GM06990 (cell line): ENCODE measurements around the gene NUP43.
"Not testable (repeated sequence)": the region's sequence is repeated elsewhere in the genome, so short reads cannot be mapped to it uniquely, and the experiment has no call there.

Source experiments
- DNase-seq: peaks from one replicate; pipeline ENCODE4 v3.0.0-alpha.2; 2011; ENCODE audit not compliant: insufficient read length; ENCODE audit errors: extremely low read depth
- H3K27me3 ChIP-seq: replicated peaks from 2 replicates; pipeline ENCODE4 v1.6.0; 2011; ENCODE audit warnings: low read length; ENCODE audit not compliant: control insufficient read depth, insufficient read depth
- H3K36me3 ChIP-seq: 2 replicates; pipeline ENCODE4 v1.5.1; 2011; ENCODE audit warnings: low read length; ENCODE audit not compliant: control insufficient read depth, insufficient read depth
- H3K4me3 ChIP-seq: replicated peaks from 2 replicates; pipeline ENCODE4 v1.5.1; 2011; ENCODE audit warnings: low read depth, mild to moderate bottlenecking, control low read depth, low read length
- TF ChIP-seq, protein P1 (sequence below): IDR thresholded peaks from 2 replicates; pipeline ENCODE4 v1.5.1; 2011; ENCODE audit warnings: low read length, control low read depth, mild to moderate bottlenecking, inconsistent platforms; ENCODE audit not compliant: insufficient read depth, poor library complexity, severe bottlenecking

The NUP43 gene

DNA sequence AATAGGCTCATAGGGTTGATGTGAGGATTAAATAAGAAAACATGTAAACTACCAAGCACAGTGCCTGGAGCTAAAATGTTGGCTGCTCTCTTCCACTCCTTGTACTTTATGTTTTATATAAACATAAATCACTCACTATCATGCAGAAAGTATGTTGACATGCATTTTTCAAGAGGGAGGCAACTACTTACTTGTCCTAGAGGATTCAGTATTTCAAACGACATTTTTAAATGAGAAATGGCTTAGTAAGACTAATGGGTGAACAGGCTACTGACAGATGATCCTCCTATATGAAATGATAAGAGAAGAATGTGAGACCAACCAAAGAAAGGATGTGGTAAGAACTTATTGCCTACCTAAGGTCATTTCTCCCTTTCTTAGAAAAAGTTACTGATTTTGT is 49.4 kb downstream of the NUP43 start:
- Histone ChIP-seq H3K27me3 (no peaks in the 10 kb centered on the region), H3K4me3 (no peak overlapping the region), H3K36me3 (peaks cover 3% of the 10 kb centered on the region)
- TF ChIP-seq, protein P1, sequence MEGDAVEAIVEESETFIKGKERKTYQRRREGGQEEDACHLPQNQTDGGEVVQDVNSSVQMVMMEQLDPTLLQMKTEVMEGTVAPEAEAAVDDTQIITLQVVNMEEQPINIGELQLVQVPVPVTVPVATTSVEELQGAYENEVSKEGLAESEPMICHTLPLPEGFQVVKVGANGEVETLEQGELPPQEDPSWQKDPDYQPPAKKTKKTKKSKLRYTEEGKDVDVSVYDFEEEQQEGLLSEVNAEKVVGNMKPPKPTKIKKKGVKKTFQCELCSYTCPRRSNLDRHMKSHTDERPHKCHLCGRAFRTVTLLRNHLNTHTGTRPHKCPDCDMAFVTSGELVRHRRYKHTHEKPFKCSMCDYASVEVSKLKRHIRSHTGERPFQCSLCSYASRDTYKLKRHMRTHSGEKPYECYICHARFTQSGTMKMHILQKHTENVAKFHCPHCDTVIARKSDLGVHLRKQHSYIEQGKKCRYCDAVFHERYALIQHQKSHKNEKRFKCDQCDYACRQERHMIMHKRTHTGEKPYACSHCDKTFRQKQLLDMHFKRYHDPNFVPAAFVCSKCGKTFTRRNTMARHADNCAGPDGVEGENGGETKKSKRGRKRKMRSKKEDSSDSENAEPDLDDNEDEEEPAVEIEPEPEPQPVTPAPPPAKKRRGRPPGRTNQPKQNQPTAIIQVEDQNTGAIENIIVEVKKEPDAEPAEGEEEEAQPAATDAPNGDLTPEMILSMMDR = no peak
- no peak for DNase-seq

DNA sequence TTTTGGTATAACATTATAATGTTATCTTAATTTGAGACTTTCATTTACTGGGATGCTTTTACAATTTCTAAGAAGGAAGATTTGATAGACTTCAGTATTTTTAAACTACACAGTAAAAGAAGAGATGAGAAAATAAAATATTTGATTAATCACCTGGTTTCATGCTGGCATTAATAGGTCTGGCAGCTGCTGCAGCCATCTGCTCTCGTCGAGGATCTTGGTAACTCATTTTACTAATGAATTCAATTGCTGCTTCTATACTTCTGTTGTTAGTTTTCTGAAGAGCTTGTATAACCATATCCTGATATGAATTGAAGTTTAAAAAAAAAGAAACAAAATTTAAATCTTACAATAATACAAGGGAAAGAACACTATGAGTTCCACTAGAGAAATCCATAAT is 51.4 kb downstream of the NUP43 start:
- Histone ChIP-seq H3K4me3 (no peak overlapping the region), H3K27me3 (no peaks in the 10 kb centered on the region), H3K36me3 (peaks cover 5% of the 10 kb centered on the region)
- no peak for DNase-seq
- TF ChIP-seq, protein P1 = no peak

DNA sequence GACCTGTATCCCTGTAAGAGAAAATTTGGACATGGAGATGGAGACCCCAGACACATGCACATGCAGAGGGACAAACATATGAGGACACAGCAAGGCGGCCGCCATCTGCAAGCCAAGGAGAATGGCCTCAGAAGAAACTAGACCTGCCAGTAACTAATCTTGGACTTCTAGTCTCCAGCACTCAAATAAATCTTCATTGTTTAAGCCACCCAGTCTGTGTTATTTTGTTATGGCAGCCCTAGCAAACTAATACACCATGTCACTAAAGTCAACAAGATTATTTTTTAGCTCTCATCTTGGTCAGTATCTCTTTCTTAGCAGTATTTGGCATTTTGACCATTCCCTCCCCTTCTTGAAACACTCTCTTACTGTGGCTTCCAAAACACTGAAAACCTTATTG is 55.1 kb downstream of the NUP43 start:
- Histone ChIP-seq H3K27me3 (no peaks in the 10 kb centered on the region), H3K4me3 (no peak overlapping the region), H3K36me3 (peaks cover 6% of the 10 kb centered on the region)
- no peak for DNase-seq
- TF ChIP-seq, protein P1 = no peak

DNA sequence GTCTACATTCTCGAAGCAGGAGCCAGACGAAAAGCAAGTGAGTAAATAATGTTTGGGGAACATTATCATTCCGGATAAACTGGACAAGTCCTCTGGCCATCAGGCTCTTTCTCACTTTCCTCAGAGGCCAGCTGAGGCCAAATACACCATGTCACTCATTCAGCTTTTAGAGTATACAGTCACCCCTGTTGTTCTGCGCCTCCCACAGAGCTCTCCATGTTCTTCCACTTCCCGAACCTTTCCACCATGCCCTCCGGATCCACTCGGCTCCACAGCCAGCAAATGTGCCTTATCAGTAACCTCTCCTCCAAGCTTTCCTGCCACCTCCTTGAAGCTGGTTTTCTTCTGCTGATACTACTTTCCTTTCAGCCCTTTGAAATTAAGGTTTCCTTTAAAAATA is 60.1 kb downstream of the NUP43 start:
- Histone ChIP-seq H3K36me3 (peaks cover 17% of the 10 kb centered on the region), H3K27me3 (no peaks in the 10 kb centered on the region), H3K4me3 (no peak overlapping the region)
- no peak for DNase-seq
- TF ChIP-seq, protein P1 = no peak

DNA sequence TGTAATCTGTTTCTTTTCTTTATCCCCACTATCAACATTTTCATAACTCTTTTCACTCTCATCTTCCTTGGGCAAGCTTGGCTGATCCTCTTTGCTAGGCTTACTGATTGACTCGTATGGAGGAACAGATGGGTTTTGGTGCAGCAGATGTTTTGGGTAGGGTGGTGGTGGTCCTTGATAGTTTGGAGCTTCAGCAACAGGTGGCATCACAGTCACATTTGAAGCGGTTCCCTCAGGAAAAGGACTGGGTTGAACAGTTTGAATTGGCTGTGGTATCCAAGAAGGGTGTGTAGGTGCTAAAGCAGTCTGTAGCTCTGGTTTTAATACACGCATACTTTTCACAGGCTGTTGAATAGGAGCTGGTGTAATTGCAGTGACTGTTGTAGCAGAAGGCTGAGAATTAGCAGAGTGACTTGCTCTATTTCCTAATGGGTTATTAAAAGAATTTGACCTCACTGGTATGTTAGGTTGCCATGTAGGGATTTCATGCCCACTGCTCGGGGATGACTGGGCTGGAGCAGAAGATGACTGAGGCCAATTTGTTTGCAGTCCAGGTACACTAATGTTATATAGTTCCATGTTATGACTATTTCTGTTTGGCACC is 63.0 kb downstream of the NUP43 start:
- DNase-seq = no peak
- Histone ChIP-seq H3K27me3 (no peaks in the 10 kb centered on the region), H3K4me3 (no peak overlapping the region), H3K36me3 (peaks cover 14% of the 10 kb centered on the region)
- TF ChIP-seq, protein P1 = no peak

DNA sequence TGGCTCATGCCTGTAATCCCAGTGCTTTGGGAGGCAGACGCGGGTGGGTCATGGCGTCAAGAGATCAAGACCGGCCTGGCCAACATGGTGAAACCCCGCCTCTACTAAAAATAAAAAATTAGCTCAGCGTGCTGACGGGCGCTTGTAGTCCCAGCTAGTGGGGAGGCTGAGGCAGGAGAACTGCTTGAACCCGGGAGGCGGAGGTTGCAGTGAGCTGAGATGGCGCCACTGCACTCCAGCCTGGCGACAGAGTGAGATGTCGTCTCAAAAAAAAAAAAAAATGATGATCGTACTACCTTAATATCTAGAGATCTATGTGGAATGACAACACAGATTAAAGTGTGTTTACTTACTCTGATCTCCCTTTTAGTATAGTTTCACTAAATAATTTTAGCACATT is 64.5 kb downstream of the NUP43 start:
- not testable (repeated sequence) for DNase-seq, H3K4me3 ChIP-seq, H3K27me3 ChIP-seq
- peaks cover 14% of the 10 kb centered on the region for H3K36me3 ChIP-seq
